T1000 (cell line): ENCODE data around the gene CPEB1.
"Not testable (repeated sequence)": the region's sequence is repeated elsewhere in the genome, so short reads cannot be mapped to it uniquely, and the experiment has no call there.

Experiments
- DNase-seq: peaks from one replicate; lab custom pipeline; 2025; ENCODE audit warnings: mixed read lengths; lab: John Stamatoyannopoulos, UW

Gene CPEB1

DNA sequence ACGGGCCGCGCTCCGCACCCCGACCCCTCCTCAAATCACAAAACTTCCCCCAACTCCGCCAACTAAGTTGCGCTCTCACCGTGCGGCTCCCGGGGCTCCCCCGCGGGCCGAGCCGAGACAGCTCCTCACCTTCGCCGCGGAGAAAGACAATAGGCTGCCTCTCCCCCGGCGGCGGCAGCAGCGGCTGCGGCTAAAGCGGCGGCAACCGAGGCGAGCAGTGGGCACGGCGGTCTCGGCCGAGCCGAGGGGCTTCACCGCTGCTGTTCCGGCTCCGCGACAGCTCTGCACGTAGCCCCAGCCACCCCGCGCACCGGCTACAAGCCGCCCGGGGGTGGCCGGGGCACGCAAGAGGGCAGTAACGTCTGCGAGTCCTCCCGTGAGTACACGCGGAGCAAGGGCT, 133.6 kb downstream of the CPEB1 start:
- not testable (repeated sequence) for DNase-seq

DNA sequence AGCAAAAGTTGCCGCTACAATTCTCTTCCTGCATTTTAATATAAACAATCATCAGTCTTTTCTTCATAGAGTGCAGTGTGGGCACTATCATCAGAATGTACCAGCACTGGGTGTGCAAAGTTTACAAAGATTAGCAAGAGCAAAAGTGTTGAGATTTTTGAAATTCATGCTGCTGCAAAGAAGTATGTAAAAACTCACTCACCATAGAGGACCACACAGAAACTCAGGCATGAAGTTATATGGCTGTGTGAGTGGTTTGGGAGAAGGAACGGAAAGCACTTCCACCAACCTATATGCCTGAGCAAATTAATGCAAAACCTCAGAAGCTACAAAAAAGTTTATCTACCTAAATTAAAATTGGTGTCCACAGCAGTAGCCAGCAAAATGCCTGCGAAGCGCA, 139.5 kb downstream of the CPEB1 start:
- not testable (repeated sequence) for DNase-seq

DNA sequence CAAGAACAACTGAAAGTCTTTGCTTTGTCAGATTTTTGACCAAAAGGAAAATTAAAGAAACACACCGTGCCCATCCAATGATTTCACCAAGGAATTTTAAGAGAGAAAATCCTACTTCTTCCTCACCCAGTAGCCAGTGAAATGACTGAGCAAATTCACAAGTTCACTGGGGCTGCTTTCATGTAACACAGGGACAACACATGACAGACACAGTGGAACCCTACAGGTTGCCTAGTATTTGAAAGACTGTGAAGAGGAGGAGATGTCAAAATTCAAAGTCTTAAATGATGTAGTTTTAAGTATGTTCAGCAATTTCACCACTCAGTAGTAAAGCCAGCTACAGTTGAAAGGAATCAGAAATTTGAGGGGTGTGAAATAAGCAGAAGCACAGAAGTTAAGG, 140.1 kb downstream of the CPEB1 start:
- DNase-seq, result not testable (repeated sequence)

DNA sequence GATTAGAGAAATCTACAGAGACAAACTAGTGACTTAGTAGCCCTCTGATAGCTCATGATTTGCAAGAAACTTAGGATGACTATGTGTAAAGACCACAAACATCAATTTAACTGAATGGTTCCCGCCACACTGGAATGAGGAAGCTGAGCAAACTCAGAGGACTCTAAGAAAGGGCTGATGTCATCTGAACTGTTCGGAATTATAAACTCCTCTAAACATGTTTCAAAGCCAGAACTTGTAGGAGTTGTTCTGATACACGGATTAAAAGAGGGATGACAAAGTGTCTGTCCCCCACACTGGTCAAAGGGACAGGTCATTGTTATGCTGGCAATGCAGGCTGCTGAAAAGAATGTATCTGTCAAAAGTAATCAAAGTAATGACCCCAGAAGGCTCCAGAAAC, 141.3 kb downstream of the CPEB1 start:
- DNase-seq, result not testable (repeated sequence)

DNA sequence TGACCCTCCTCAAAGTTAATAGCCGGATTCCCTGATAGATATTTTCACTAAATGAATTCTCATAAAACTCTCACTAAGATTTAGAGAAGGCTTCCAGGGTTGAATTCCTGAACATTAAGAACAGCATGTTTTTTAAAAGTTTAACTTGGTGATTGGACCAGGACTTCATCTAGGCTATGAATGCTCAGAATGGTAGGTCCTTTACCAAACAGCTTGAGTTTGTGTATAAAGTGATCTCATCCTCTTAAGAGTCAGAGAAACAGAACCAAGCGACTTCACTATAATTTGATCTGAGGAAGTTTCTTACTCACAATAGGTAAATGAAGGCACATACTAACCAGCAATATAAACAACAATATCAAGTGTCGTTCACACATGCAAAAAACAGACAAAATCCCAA, 143.1 kb downstream of the CPEB1 start:
- DNase-seq, result not testable (repeated sequence)

DNA sequence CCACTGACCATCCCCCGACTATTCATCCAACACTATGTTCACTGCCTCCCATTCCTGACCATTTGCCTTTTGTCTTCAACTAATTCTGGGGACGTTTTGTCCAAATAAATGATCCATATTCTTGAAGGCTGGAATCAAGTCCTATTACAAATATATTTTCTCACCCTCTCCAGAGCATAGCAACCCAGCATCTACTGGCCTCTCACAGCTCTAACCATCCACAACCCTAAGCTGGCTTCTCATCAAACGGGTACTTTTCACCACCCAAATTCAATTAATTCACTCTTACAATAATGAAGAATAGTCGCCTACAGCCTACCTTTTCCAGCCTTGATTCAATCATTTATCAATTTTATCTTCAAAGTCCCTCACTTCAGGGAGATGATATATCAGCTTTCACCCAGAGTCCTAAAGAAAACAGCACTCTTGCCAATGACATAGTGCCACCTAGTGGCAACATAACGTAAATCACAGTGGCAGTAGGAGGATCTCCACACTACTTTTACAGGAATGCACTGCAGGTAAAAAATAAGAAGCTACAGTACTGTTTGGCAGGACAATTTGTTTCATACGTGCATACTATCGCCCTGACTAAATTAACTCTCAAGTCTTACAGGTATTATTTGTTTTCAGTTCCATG, 144.3 kb downstream of the CPEB1 start:
- not testable (repeated sequence) for DNase-seq

DNA sequence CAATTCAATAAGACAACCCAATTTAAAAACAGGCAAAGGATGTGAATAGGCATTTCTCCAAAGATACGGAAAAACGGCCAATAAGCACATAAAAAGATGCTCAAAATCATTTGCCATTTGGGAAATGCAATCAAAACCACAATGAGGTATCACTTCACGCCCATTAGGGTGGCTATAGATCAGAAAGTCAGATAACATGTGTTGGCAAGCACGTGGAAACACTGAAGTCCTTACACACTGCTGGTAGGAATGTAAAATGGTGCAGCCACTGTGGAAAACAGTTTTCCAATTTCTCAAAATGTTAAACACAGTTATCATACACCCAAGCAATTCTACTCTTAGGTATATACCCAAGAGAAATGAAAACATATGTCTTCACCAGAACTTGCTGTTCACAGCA, 146.4 kb downstream of the CPEB1 start:
- DNase-seq, result not testable (repeated sequence)

DNA sequence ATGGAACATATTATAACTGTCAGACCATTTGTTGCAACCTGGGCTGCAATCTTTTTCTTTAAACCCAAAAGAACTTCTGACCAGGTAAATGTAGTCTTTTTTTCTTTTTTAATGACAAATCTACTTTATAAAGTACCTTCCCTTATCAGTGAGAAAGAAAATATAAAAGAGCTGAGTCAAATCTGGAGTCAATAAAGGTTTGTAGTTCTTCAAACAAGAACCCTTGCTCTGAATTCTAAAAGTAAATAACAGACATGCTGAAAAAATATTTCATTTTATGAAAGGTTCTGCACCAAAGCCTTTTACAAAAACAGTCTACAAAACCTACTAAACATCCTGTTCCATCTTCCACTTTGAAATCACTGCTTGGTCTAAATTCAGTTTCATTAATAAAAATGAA, 149.2 kb downstream of the CPEB1 start:
- DNase-seq, result not testable (repeated sequence)
